GM20431 (cell line): ENCODE results near the gene NACC1.

Experiments
- in situ Hi-C: fragments of 300-500 bp; cut with MseI, MboI; formaldehyde crosslinking; loops from one replicate; pipeline ENCODE4 v1.15.0; 2020; ENCODE audit warnings: low sequenced_read_pairs; ENCODE audit not compliant: unreplicated experiment

The NACC1 gene

GRCh38 chr19:13098277-13099072 lies 19.6 kb upstream of the NACC1 start:
- in situ Hi-C loops = no loop called here

DNA sequence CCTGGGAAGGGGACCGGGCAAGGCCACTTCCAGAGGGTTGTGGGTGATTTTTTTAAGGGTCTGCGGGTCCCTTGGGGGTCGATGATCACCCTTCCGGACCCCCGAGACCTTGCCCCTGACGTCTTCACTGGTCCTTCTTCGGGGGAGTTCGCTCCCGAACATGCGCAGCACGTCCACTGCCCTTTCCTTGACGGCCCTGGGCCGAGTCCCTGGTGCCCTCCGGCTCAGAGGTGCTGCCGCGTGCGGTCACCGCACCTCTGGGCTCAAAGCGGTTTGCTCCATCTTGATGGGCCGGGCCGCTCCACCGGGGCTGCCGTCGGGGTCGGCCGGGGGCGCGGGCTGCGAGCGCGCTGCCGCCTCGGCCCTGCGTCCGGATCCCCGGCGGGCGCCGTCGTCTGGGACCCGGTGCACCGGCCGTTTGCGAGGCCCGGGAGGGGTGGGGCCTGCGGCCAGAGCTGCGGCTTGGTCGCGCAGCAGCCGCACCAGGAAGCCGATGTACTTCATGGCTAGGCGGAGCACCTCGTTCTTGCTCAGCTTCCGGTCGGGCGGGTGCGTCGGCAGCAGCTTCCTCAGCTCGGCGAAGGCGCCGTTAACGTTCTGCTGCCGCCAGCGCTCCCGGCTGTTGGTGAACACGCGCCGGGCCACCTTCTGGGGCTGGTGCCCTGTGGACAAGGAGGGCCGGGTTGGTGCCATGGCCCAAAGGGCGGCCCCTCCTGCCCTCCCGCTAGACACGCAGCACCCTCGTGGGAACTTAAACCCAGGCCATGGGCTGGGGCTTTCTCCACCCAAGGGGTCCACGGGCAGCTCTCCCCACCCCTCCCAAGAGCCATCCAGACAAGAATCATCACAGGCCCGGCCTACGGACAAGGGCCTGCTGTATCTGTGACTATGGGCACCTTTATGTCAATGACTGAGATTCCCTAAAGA lies 18.7 kb upstream of the NACC1 start:
- in situ Hi-C loops = no loop called here

GRCh38 chr19:13100031-13100588 lies 18.0 kb upstream of the NACC1 start:
- in situ Hi-C loops = no loop called here

GRCh38 chr19:13100841-13101589 lies 17.0 kb upstream of the NACC1 start:
- in situ Hi-C loops = no loop called here

DNA sequence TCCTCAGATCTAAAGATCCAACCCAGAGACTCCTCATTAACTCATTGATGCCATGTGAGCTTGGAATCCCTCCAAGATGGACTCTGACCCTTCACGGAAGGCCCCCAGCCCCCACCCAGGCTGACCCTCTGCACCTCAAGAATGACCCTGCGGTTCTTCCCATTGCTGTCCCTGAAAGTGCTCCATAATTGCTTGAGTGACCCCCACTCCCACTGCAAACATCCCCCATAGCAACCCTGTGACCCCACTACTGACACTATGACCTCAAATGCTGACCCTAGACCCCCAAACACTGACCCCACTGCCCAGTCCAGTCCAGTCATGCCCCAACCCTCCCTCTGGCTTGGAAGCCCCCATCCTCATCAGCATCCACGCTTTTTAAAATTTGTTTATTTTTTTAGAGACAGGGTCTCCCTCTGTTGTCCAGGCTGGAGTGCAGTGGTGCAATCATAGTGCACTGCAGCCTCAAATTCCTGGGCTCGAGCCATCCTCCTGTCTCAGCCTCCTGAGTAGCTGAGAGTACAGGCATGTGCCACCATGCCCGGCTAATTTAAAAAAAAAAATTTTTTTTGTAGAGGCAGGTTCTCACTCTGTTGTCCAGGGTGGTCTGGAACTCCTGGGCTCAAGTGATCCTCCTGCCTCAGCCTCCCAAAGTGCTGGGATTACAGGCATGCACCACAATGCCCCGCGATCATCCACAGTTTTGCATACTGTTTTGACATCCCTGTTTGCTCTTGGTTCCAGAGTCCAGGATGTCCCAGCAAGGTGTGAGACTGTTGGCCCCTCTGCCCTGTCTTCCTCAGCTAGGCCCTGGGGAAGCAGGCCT lies 16.3 kb upstream of the NACC1 start:
- in situ Hi-C loops = no loop called here

DNA sequence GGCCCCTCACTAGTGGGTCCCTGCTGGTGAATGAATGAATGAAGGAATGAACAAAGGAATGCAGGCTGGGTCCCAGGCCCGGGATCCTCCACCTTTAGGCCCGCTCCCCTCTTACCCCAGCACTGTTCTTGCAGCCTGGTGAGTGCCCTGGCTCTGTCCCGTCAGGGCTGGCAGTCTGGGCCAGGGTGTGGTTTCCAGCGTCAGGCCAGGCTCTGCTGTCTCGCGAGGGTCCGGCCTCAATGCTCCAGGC lies 15.7 kb upstream of the NACC1 start:
- in situ Hi-C loops = no loop called here

DNA sequence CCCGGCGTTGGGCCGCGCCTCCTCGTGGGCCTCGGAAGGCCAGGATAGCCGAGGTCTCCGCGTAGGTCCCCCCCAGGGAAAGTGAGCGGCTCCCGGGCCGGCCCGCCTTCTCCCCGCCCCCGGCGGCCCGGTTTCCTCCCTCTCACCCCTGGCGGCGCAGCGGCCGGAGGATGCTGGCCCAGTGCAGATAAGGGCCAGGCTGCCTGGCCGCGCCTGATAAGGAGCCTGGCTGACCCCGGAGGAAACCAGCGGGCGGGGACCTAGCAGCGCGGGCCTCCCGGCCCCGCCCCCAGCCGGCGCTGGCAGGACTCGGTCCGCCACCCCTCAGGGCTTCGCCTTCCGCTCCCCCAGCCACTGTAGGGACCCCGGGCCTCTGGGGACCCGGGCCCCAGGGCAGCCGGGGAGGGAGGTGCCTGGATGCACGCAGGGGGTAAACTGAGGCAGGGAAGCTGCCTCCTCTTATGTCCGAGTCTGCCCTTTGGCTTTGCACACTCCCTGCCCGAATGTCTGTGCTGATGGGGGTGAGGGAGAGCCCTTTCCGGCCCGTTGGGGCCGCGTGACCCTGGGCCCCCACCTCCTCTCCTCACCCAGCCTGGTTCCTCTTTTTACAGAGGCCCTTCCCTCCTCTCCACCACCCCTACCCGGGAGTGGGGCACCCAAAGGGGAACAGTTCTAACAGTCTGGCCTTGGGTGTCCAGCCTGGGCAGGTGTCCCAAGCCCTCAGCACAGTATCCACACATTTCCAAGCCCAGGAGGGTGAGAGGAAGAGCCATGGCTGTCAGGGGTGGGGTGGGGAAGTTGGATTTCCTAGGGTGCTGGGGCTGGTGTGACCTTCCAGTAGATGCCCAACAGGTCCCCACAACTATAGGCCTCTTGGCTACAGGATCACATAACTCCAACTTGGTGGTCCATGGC lies 15.1 kb upstream of the NACC1 start, which contains the start of gene LYL1:
TSS of gene LYL1 (minus strand) at position 193 of the 915 bp plus-strand sequence. CDS start 1,687 bp downstream, outside the sequence.
- in situ Hi-C loops = no loop called here

GRCh38 chr19:13103581-13104359 lies 14.3 kb upstream of the NACC1 start:
- in situ Hi-C loops = no loop called here

DNA sequence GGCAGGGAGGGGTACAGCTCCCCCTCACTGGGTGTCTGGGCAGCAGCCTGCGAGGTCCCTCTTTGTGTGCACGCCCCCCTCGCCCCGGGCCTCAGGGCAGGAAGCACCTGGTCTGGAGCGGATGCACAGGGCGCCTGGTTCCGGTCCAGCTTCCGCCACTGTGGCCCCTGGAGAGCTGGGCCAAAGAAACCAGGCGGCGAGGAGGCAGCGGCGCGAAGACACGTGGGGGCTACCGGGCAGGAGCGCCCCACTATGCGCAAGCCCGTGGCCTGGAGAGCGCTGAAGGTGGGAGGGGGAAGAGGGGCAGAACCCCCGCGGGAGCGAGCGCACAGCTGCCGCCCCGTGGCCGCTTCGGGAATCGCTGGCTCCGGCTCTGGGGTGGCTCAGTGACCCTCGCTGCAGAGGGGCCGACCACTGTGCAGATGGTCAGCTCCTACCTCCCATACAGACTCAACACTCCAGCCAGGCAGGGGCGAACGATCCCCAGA lies 13.7 kb upstream of the NACC1 start:
- in situ Hi-C loops = no loop called here

DNA sequence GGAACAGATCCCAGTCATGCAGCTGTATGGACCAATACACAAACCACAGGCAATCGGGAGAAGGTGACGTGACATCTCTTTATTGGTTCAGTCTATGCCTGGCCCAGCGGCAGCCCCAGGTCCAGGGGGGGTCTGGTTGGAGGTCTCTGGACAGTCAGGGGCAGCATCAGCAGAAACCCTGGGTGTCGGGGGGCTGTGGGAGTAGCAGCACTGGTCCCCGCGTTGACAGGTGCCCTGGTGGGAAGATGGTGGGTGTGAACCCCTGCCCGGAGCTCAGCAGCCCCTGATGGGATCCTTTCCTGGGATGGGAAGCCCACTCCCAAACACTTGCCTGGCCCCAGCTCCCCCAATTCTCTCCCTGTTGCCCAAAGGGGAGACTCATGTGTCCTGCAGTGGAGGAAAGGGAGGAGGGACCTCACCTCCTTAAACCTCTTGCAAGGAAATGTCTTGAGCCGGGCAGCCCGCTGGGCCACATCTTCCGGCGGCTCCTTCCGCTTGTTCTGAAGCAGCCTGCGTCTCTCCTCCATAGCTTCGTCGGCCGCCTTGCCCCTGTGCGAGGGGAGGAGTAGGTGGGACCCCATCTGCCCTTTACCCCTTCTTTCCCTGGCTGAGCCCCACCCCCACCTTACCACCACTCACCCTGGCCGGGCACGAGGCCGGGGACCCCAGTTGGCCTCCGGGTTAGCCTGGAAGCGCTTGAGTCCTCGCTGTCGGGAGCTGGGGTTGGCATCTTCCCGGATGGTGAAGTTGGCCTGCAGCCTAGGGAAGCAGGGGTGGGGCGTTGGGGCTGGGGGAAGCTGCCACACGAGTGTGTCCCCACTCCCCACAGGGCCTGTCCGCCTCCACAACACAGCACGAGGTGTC lies 13.0 kb upstream of the NACC1 start:
- in situ Hi-C loops = no loop called here

- in situ Hi-C loops = no loop called here
Measured at GRCh38 chr19:13109361-13110098, 8.5 kb upstream of the NACC1 start.

DNA sequence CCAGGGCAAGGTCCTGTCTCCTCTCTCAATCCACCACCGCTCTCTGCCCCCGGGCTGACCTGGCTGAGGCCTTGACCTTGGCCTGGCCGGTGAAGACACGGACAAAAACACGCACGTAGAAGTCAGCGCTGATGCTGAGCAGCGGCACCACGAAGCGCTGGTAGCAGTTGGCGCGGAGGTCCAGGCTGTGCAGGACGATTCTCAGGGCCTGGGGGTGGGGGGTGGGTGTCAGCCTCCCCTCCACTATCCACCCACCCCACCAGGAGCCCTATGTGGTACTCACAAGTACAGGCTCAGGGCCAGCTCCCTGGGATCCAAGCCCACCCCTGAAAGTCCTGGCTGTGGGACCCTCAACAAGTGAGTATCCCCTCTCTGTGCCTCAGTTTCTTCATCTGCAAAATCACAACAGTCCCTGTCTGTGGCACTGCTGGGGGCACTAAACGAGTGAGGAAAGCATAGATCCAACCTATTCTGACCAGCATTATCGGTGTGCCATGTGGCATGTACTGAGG lies 7.9 kb upstream of the NACC1 start:
- in situ Hi-C loops = no loop called here

DNA sequence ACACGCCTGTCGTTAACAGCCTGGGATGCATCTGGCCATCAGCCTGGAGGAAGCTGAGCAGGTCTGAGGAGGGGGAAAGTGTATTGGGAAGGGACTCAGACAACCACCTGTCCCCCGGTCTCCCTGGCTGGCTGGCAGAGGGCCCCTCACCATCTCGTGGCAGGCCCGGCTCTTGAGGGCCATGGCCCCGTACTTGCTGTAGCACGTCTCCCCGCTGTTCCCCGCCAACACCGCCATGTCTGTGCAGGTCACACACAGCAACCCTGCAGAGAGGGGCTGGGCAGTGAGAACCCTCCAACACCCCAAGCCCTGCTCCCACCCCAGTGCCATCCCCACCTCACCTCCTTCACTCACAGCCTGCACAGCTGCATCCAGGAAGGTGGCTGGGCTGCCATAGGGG lies 5.5 kb upstream of the NACC1 start:
- in situ Hi-C loops = no loop called here

- in situ Hi-C loops = no loop called here
Measured at GRCh38 chr19:13115936-13116281, 2.2 kb upstream of the NACC1 start.

- in situ Hi-C loops = no loop called here
Measured at GRCh38 chr19:13116282-13117175, 1.5 kb upstream of the NACC1 start, which contains the start of gene TRMT1. TRMT1 (minus strand) TSS chr19:13116740; CDS start chr19:13116399, 341 bp downstream.
